NCI-H2107 treated with DMSO at 0.1 percent for 48 hours (cell line): Measurements from ENCODE around the gene PDK3.

ENCODE experiments used
- DNase-seq: peaks from one replicate; lab custom pipeline; 2025; ENCODE audit not compliant: unreplicated experiment; lab: John Stamatoyannopoulos, UW

Gene PDK3

GRCh38 chrX:24464836-24465531, at the start of gene PDK3:
TSS of gene PDK3 (plus strand) at chrX:24465286. CDS start at chrX:24465456, 170 bp downstream.
- DNase-seq: peak; percentile 79

GRCh38 chrX:24415921-24416320, 49.2 kb upstream of the PDK3 start:
- DNase-seq: no peak

DNA sequence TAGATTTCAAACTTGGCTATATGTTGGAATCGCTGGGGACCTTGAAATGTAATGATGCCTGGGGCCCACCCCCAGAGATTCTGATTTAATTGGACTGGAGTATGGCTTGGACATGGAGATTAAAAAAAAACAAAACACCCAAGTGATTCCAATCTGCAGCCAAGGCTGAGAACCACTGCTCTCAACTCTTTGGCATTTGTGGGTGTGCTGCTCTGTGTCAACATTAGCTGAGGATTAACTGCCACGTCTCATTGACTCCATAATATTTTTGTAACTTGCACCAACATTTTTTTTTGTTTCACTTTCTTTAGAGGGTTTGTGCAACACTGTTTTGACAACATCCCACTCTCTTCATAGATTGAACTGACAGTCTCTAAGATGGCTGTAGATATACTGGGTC, 41.1 kb upstream of the PDK3 start:
- no peak for DNase-seq

- DNase-seq: no peak
These were observed 40.1 kb upstream of the PDK3 start for GRCh38 chrX:24424948-24425347.

DNA sequence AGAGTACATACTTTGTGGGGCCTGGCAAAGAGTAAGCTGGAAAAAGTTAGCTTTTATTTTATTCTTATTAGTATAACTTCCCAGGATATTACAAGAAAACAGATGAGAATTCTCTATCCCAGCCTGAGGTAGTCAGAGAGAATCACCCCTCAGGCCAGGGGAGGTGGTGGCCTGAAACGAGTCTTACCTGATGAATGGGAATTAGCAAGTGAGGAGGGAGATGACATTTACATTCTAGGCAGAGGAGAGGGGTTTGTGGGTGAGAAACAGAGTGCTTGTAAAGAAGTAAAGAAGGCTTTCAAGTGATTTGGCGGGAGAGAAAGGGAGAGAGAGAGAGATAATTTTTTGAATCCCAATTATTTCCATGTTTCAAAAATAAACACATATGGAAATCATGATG, 39.3 kb upstream of the PDK3 start:
- DNase-seq: no peak

- DNase-seq: no peak
These were observed 38.7 kb upstream of the PDK3 start for GRCh38 chrX:24426340-24426913.

DNA sequence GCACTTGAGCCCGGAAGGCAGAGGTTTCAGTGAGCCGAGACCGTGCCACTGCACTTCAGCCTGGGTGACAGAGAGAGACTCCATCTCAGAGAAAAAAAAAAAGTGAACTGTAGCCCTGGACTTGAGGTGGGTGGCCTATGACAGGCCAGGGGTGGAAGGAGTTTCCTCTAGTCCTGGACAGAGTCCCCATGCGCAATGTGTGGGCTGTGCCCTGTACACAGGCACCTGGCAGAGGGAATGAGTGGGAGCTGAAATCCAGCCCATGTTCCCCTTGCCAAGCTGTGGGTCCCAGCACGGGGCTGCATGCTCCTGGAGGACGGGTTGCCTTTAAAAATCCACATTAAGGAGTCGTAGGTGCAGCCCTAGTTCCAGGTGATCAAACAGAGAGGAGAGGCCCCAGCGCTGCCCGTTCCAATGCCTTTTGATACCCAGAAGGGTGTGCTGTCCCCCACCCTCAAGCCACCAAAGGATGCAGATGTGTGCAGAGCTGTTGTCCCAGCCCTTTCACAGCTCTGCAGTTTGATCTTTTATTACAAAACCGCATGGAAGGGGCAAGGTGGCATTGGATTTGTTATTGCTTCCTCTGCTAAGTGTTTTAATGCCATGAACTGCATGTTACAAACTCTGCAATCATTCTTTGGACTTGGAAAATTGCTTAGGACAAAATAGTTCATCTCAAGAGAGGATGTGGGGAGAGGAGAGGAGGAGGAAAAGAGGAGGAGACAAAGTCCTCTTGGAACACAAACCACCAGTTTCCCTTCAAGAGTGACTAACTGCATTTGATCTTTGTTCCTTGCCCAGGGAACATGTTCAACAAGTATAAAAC, 38.0 kb upstream of the PDK3 start:
- no peak for DNase-seq

DNA sequence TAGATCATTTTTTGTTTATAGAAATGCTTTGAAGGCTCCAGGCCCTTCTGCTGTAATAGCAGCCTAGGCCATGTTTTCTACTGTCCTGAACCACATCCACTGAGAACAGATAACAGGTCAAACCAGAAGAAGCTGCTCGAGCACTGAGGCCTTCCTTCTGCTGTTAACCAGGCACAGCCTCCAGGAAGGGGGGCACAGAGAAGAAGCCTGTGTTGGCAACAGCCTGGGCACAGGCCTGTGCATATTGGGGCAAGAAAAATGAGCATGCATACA, 37.4 kb upstream of the PDK3 start:
- no peak for DNase-seq

DNA sequence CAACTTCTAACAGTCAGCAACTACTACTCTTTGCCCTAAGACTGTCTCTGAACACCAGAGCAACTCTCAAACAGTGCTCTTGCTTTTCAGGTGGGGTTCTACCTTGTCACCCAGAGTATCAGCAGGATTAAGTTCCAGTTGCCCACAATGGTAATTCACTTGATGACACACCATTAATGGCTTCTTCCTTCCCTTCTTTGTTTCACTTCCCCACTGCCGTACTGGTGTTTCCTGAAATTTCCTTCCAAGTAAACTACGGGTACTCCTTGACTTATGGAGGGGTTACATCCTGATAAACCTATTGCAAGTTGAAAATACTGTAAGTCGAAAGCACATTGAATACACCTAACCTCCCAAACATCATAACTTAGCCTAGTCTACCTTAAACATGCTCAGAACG, 36.6 kb upstream of the PDK3 start:
- no peak for DNase-seq

DNA sequence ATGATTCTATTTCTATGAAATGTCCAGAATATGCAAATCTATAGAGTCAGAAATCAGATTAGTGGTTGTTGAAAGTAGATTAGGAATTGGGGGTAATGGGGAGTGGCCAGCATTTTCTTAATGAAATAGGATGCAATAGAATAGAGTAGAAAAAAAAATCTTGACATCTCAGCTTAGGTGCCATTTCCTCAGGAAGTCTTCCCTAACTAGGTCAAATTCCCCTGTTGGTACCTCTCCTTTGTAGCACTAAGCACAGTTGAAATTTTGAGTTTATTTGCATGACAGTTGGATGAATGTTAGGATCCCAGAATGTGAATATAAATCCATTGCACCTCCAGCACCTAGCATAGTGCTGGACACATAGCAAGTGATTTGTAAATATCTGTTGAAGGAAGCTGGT, 30.0 kb upstream of the PDK3 start:
- no peak for DNase-seq

DNA sequence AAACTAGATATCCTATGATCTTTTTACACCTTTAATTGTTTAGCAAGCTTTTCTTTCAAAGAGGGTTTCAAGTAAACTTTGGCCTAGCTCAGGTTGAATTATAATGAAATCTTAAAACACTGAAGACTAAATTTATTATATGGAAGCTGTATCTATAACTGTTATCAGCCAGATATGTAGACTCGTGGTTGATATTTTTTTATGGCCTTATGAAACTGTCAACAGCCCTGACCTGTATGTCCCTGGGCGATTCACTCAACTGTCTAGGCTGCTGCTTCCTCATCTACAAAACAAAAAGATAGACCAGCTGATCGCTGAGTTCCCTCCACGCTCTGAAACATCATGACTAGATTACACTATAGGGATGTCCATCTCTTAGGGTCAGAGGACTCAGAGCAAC, 21.2 kb upstream of the PDK3 start:
- no peak for DNase-seq

GRCh38 chrX:24444645-24445044, 20.4 kb upstream of the PDK3 start:
- no peak for DNase-seq

GRCh38 chrX:24448762-24449250, 16.3 kb upstream of the PDK3 start:
- DNase-seq: no peak

- no peak for DNase-seq
These were observed 2.0 kb upstream of the PDK3 start for GRCh38 chrX:24463077-24463476.

DNA sequence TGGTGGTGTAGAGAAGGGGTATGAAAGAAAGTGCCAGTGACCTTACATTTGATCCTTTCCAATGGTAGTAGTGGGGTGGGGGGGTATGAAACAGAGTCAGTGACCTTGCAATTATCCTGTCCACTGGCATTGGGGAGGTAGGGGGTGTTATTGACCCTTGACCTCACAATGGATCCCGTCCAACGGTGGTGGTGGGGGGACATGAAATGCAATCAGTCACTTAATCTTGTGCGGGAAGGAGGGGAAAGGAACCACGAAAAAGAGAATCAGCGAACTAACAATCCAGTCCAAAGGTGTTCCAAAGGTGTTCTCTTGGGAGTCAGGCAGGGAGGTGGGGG, 619 bp upstream of the PDK3 start:
- no peak for DNase-seq

DNA sequence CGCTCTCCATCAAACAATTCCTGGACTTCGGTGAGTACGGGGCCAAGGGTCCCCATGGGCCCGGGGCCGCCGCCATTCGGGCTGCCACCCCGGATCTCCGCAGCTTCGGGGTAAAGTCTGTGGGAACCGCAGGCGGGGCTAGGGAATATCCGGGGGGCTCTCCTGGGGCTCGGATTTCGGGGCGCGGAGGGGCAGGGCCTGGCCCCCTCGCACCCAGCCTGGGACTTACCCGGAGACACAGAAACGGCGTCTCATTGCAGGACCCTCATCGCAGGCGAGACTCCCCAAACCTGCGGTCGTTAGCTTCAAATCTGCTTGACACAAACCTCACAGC, 413 bp downstream of the PDK3 start:
- no peak for DNase-seq

DNA sequence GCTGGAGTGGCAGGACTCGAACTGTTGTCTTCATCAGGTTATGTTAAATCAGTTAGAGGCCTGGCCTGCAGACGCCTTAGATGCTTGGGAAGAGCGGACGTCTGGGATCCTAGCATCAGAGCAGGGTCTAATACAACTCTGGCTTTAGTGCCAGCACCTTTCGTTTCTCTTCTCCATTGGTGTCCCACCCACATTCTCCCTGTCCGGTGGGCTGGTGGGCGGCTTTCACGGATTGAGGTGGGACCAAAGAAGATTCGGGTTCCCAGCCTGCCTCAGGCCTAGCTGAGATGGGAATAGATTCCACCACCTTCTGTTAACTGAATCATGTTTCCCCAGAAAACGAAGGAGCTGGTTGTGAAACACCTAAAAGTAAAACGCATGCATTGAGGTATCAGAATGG, 939 bp downstream of the PDK3 start:
- no peak for DNase-seq

DNA sequence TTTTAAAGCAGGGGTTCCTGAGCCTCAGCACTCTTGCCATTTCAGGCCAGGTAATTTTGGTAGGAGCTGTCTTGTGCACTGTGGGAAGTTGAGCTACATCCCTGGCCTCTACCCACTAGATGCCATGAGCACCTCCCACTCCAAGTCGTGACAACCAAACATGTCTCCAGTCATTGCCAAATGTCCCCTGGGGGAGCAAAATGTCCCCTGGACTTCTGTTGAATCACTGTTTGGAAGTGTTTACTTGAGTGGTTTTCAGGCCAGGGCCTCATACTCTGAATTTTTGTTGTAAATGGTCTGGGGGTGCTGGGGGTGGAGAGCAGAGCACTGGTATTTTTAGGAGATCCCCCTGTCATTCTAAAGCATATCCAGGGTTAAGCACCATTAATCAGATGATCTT, 3.2 kb downstream of the PDK3 start:
- DNase-seq: no peak

GRCh38 chrX:24471808-24472207, 6.7 kb downstream of the PDK3 start:
- no peak for DNase-seq

DNA sequence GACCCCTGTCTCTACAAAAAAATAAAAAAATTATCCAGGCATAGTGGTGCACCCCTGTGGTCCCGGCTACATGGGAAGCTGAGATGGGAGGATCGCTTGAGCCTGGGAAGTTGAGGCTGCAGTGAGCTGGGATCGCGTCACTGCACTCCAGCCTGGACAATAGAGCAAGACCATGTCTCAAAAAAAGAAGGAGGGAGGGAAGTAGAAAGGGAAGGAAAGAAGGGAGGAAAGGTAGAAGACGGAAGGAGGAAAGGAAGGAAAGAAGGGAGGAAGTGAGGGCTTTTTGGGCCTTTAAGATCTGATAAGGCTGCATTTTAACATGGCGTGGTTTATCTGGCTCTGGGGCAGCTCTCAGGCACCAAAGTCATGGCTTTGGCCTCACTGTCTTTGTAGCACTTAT, 10.4 kb downstream of the PDK3 start:
- no peak for DNase-seq

GRCh38 chrX:24478509-24478908, 13.4 kb downstream of the PDK3 start:
- no peak for DNase-seq

DNA sequence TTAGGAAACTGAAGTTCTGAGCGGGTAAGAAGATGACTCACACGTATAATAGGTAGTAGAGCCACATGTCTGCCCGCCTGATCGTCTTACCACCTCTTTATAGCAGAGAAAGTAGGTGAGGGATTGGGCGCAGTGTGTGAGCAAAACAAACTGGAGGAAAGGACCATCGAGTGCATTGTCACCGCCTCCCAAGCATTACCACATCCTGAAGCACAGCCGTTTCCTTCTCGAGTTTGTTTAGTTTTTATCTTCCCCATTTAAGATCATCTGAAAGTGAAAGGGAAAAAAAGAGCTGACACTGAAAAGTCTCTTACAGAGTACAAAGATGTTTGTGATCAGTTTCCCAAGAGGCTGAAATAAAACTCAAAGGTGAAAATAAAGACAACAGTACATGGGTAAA, 14.8 kb downstream of the PDK3 start:
- DNase-seq: peak; percentile 96
